Activated T-helper 9 cell treated with anti-CD3 and anti-CD28 coated beads, Interleukin-2, amount 50 U/mL, for 16 hours (primary cell): ENCODE measurements around the gene AP2A1.

Experiments
- DNase-seq: peaks from one replicate; pipeline ENCODE4 v3.0.0-alpha.2; 2020; ENCODE audit warnings: low read depth

Gene AP2A1

GRCh38 chr19:49766007-49766929, 533 bp upstream of the AP2A1 start:
- peak; percentile 99 for DNase-seq

DNA sequence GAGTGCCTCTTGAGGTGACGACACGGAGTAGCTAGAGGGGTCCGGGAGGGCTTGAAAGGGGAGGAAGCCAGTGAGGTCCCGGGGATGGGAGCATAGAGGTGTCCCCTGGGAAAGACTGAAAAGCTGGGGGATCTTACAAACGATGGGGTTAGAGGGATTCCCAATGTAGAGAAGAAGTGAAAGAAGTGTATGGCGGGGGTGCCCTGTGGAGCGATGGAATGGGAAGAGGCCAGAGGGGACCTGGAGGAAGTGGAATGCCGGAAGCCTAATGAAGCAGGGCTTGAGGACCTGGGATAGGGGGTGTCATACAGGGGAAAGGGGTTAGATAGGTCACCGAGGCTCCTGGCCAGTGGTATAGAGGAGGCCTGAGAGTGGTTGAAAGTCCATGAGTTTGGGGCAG, 580 bp downstream of the AP2A1 start:
- DNase-seq = no peak

DNA sequence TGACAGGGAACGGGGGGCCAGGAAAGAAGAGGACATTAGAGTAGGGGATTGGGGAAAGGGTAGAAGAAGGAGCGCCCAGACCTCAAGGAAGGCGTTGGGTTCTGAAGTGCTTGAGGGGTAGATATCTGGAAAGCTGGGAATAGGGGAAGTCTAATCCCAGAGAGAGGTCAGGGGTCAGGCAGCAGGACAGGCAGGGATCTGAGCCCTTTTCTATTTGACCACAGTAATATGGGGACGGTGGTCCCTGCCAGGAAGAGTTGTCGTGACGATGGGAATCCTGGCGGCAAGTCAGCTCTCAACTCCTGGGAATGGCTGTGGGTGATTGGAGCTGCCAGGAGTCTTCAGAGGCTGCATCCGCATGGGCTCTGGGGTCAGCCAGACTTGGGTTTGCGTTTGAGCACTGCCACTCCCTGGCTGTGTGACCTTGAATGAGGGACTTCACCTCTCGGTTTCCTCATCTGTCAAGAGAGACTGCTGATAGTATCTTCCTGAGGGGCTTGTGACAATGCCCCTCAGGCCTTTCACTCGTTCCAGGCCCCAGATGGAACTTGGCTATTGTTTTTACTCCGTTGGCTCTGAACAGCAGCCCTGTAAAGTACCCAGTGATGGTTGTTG, 1.3 kb downstream of the AP2A1 start:
- DNase-seq = no peak

GRCh38 chr19:49770529-49770928, 3.7 kb downstream of the AP2A1 start:
- DNase-seq = no peak

GRCh38 chr19:49771674-49772139, 4.9 kb downstream of the AP2A1 start:
- DNase-seq = no peak

GRCh38 chr19:49772850-49773432, 6.1 kb downstream of the AP2A1 start:
- no peak for DNase-seq

DNA sequence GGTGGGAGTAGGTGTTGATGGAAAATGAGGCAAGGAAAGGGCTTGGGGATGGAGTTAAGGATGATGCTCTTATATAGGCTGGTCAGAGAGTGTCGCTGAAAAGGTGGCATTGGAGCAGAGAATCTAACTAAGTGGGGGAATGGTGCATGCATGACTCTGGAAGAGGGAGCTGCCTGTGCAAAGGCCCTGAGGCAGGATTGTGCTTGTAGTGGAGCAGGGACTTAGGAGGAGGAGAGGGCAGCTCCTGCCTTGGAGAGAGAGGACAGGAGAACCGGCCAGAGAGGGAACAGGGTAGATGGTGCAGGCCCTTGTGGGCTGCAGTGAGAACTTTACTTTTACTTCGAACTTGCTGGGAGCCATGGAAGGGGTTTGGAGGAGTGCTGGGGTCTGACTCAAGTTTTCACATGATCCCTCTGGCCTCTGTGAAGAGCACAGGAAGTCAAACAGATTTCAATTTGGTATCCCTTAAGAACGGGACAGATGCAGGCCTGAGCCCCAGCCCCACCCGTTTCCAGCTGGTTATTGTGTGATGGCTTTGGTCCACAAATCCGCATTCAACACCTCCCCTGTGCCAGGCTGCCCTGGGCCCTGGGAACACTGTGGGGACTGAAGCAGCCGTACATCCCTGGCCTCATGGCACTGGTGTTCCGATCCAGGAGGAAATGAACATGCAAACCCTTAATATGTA, 7.0 kb downstream of the AP2A1 start:
- DNase-seq = no peak

DNA sequence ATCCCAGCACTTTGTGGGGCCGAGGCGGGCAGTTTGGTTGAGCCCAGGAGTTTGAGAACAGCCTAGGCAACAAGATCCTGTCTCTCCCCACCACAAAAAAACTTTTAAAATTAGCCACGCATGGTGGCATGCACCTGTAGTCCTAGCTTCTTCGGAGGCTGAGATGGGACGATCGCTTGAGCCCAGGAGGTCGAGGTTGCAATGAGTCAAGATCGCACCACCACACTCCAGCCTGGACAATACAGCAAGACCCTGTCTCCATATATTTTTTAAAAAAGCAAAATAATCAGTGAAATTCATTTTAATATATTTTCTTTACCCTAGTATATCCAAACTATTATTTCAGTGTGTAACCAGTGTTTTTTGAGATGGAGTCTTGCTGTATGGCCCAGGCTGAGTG, 8.2 kb downstream of the AP2A1 start:
- DNase-seq = no peak

DNA sequence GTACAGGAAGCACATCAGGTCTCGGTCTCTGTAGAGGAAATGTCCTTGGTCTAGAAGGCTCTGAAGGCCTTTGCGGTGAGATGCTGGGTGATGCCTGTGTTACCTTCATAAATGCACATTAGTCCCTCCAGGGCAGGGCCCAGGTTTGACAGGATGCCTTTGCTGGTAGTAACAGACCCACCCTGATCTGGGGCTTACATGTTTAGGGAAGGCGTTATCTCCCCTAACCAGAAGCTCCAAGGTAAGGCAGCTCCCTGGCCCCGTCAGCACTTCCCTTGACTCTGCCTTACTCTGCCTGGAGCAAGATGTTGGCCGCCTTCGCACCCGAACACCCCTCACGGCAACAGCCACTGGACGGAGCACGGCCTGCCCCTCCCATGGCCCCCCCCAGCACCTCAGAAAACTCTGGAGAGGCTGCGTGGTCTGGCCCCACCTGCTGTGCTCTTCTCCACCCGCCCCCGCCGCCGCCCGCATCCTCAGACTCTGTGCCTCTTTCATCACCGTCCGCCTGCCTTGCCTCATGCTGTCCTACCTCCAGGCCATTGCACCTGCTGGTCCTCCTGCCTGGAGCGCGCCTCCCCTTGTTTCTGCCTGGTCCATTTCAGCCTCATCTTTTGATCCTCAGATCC, 9.1 kb downstream of the AP2A1 start:
- no peak for DNase-seq

DNA sequence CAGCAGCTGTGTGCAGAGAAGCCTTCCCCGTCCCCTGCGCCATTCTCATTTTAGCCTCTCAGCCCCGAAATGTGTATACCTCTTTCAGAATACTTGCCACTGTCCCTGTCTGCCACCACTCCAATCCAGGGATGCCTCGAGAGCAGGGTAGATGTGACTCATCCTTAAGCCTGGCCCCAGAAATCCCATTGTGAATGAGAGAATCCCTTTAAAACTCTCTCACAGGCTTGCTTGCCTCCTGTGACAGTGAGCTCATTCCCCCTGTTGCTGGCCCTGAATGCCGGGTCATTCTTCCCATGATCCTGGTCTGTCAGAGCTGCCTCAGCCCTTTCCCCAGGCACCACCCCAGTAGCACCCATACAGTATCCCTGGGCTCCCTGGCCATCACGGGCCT, 9.6 kb downstream of the AP2A1 start:
- no peak for DNase-seq

- no peak for DNase-seq
These were observed 13.1 kb downstream of the AP2A1 start for GRCh38 chr19:49779731-49780555.

- no peak for DNase-seq
These were observed 14.1 kb downstream of the AP2A1 start for GRCh38 chr19:49780861-49781260.

- no peak for DNase-seq
These were observed 14.6 kb downstream of the AP2A1 start for GRCh38 chr19:49781394-49781793.

DNA sequence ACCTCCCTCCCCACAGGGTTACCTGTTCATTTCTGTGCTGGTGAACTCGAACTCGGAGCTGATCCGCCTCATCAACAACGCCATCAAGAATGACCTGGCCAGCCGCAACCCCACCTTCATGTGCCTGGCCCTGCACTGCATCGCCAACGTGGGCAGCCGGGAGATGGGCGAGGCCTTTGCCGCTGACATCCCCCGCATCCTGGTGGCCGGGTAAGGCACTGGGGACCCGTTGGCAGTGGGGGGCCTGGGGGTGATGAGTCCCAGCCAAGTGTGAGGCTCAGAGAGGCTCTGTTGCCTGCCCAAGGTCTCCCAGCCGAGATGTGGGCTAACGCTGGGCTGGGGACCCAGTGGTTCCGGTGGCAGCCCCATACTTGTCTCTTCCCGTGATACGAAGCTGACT, 15.7 kb downstream of the AP2A1 start:
- no peak for DNase-seq

DNA sequence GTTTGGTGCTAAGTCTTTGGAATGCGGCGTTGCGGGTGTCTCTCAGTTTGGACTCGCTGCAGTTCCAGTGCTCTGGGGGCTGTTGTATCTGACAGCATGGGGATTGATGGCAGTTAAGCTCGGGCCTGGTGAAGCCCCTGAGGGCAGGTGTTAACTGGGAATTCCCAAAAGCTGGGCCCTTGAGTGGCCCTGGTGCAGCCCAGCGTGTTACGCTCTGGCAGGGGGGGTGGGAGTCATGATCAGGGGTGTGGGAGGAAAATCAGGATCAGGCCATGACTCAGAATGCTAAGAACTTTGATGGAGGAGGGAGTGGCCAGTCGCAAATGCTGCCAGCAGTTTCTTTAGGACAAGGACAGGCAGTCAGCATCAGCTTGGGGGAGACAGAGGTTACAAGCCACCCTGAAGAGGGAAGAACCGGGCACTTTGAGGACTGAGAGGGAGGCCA, 19.6 kb downstream of the AP2A1 start:
- no peak for DNase-seq

GRCh38 chr19:49787746-49788145, 20.9 kb downstream of the AP2A1 start:
- no peak for DNase-seq

- no peak for DNase-seq
These were observed 22.1 kb downstream of the AP2A1 start for GRCh38 chr19:49788857-49789256.

DNA sequence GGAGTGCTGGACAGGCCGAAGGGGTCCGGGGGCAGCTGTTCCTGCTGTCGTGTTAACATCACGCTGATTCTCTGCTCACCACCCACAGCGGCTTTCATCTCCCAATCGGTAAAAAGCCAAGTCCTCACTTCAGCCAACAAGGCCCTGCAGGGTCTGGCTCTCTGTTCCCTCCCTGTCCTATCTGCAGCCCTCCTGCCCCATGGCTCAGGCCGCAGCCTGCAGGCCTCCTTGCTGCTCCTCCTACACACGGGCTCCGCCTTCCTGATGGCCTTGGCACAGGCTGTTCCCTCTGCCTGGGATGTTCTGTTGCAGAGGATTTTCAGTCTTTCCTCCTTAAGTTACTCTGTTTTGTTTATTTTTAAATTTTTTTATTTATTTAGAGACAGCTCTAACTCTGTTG, 24.1 kb downstream of the AP2A1 start:
- no peak for DNase-seq

GRCh38 chr19:49791776-49792445, 25.1 kb downstream of the AP2A1 start:
- no peak for DNase-seq

GRCh38 chr19:49792829-49793560, 26.2 kb downstream of the AP2A1 start:
- DNase-seq = no peak
